IPS-20b (cell line): ENCODE data around the gene GABARAP.

ENCODE experiments used
- H3K27ac ChIP-seq: one replicate; pipeline ENCODE4 v1.5.1; 2013; ENCODE audit warnings: low read length
- H3K27me3 ChIP-seq: 2 replicates; pipeline ENCODE4 v1.6.1; 2013; ENCODE audit warnings: mild to moderate bottlenecking, low read length, inconsistent platforms; ENCODE audit not compliant: insufficient read depth
- H3K36me3 ChIP-seq: 2 replicates; pipeline ENCODE4 v1.6.1; 2013; ENCODE audit warnings: low read depth, mild to moderate bottlenecking, inconsistent platforms, low read length, moderate library complexity; ENCODE audit not compliant: insufficient read depth
- H3K4me1 ChIP-seq: 2 replicates; pipeline ENCODE4 v1.6.1; 2013; ENCODE audit warnings: mild to moderate bottlenecking, control low read depth, inconsistent platforms, low read length, moderate library complexity; ENCODE audit not compliant: insufficient read depth
- H3K4me3 ChIP-seq: 2 replicates; pipeline ENCODE4 v1.5.1; 2013; ENCODE audit warnings: mild to moderate bottlenecking, low read length, inconsistent platforms
- H3K9ac ChIP-seq: 2 replicates; pipeline ENCODE4 v1.6.1; 2013; ENCODE audit warnings: low read depth, mild to moderate bottlenecking, inconsistent platforms, low read length, moderate library complexity
- H3K9me3 ChIP-seq: 2 replicates; pipeline ENCODE4 v1.6.1; 2013; ENCODE audit warnings: mild to moderate bottlenecking, low read depth, low read length, inconsistent platforms; ENCODE audit not compliant: insufficient read depth

Gene GABARAP

DNA sequence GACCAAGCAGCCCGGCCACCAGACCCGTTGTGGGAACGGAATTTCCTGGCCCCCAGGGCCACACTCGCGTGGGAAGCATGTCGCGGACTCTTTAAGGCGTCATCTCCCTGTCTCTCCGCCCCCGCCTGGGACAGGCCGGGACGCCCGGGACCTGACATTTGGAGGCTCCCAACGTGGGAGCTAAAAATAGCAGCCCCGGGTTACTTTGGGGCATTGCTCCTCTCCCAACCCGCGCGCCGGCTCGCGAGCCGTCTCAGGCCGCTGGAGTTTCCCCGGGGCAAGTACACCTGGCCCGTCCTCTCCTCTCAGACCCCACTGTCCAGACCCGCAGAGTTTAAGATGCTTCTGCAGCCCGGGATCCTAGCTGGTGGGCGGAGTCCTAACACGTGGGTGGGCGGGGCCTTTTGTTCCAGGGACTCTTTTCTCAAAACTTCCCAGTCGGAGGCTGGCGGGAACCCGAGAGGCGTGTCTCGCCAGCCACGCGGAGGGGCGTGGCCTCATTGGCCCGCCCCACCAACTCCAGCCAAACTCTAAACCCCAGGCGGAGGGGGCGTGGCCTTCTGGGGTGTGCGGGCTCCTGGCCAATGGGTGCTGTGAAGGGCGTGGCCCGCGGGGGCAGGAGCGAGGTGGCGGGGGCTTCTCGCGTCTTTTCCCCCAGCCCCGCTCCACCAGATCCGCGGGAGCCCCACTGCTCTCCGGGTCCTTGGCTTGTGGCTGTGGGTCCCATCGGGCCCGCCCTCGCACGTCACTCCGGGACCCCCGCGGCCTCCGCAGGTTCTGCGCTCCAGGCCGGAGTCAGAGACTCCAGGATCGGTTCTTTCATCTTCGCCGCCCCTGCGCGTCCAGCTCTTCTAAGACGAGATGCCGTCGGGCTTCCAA, 39.1 kb upstream of the GABARAP start, which contains the start of gene SLC2A4:
Gene SLC2A4 (plus strand): TSS at position 645 of the 879 bp plus-strand sequence. CDS start 217 bp downstream, at position 862.
- H3K27me3 ChIP-seq: peaks cover 36% of the 10 kb centered on the region
- no peaks in the 10 kb centered on the region for H3K9me3 ChIP-seq
- peak within 1 kb of the TSS; percentile 82 for H3K4me3 ChIP-seq
- H3K9ac ChIP-seq: peak within 1 kb of the TSS; percentile 68; the same call in 1 of the 2 replicates
- H3K36me3 ChIP-seq: peaks cover 3% of the 10 kb centered on the region; the same call in 1 of the 2 replicates
- H3K27ac ChIP-seq: no peak within 1 kb of the TSS
- peaks cover 7% of the 10 kb centered on the region; the same call in 1 of the 2 replicates for H3K4me1 ChIP-seq

GRCh38 chr17:7280519-7281073, 38.3 kb upstream of the GABARAP start:
- Histone ChIP-seq H3K4me3 (peak overlapping the region; percentile 76), H3K27me3 (peaks cover 36% of the 10 kb centered on the region), H3K36me3 (0 out of 2 replicates have a peak, but pooled peaks cover 3% of the 10 kb centered on the region), H3K27ac (no peak overlapping the region), H3K9ac (peak overlapping the region; percentile 67; the same call in 1 of the 2 replicates), H3K9me3 (no peaks in the 10 kb centered on the region), H3K4me1 (peaks cover 7% of the 10 kb centered on the region; the same call in 1 of the 2 replicates)

DNA sequence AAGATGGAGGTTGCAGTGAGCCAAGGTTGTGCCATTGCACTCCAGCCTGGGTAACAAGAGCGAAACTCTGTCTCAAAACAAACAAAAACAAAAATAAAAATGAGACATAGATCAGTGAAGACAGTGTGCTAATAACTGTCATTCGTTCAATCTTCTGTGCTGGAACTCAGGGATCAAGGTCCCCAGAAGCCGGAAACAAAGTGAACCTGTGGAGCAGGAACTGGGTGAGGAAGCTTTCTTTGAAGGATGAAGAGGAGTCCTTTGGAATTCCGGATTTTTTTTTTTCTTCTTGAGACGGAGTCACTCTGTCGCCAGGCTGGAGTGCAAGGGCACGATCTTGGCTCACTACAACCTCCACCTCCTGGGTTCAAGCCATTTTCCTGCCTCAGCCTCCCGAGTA, 37.2 kb upstream of the GABARAP start:
- H3K27ac ChIP-seq: no peak overlapping the region
- H3K27me3 ChIP-seq: peaks cover 36% of the 10 kb centered on the region
- no peak overlapping the region for H3K4me3 ChIP-seq
- H3K4me1 ChIP-seq: peaks cover 7% of the 10 kb centered on the region; the same call in 1 of the 2 replicates
- no peaks in the 10 kb centered on the region for H3K9me3 ChIP-seq
- H3K9ac ChIP-seq: no peak overlapping the region
- 0 out of 2 replicates have a peak, but pooled peaks cover 1% of the 10 kb centered on the region for H3K36me3 ChIP-seq

GRCh38 chr17:7266784-7267183, 24.5 kb upstream of the GABARAP start:
- no peaks in the 10 kb centered on the region for H3K9me3 ChIP-seq
- H3K27me3 ChIP-seq: peaks cover 29% of the 10 kb centered on the region
- no peaks in the 10 kb centered on the region for H3K36me3 ChIP-seq
- no peak overlapping the region for H3K9ac ChIP-seq
- no peak overlapping the region for H3K27ac ChIP-seq
- no peak overlapping the region for H3K4me3 ChIP-seq
- H3K4me1 ChIP-seq: peaks cover 9% of the 10 kb centered on the region; the same call in 1 of the 2 replicates

GRCh38 chr17:7263801-7264078, 21.5 kb upstream of the GABARAP start:
- Histone ChIP-seq H3K9me3 (no peaks in the 10 kb centered on the region), H3K36me3 (peaks cover 16% of the 10 kb centered on the region), H3K4me3 (peak overlapping the region; percentile 92), H3K4me1 (peaks cover 13% of the 10 kb centered on the region; the same call in 1 of the 2 replicates), H3K9ac (peak overlapping the region; percentile 87; the same call in 1 of the 2 replicates), H3K27me3 (peaks cover 44% of the 10 kb centered on the region), H3K27ac (peak overlapping the region; percentile 11)

- peaks cover 22% of the 10 kb centered on the region for H3K36me3 ChIP-seq
- peak overlapping the region; percentile 87 for H3K9ac ChIP-seq
- peaks cover 13% of the 10 kb centered on the region; the same call in 1 of the 2 replicates for H3K4me1 ChIP-seq
- peak overlapping the region; percentile 92 for H3K4me3 ChIP-seq
- peak overlapping the region; percentile 11 for H3K27ac ChIP-seq
- peaks cover 44% of the 10 kb centered on the region for H3K27me3 ChIP-seq
- no peaks in the 10 kb centered on the region for H3K9me3 ChIP-seq
Observed at GRCh38 chr17:7262935-7263800, 20.9 kb upstream of the GABARAP start.

GRCh38 chr17:7262192-7262934, 20.1 kb upstream of the GABARAP start, which contains the start of gene CLDN7:
Gene CLDN7, minus strand, starts transcription at chr17:7262478. Its CDS starts 435 bp downstream, at chr17:7262043.
- Histone ChIP-seq H3K4me1 (peaks cover 13% of the 10 kb centered on the region; the same call in 1 of the 2 replicates), H3K36me3 (peaks cover 28% of the 10 kb centered on the region), H3K4me3 (peak within 1 kb of the TSS; percentile 92), H3K27me3 (peaks cover 44% of the 10 kb centered on the region), H3K9me3 (no peaks in the 10 kb centered on the region), H3K9ac (peak within 1 kb of the TSS; percentile 97), H3K27ac (peak within 1 kb of the TSS; percentile 67)

- peak overlapping the region; percentile 92 for H3K4me3 ChIP-seq
- peak overlapping the region; percentile 67 for H3K27ac ChIP-seq
- H3K9me3 ChIP-seq: no peaks in the 10 kb centered on the region
- peaks cover 44% of the 10 kb centered on the region for H3K27me3 ChIP-seq
- H3K36me3 ChIP-seq: peaks cover 36% of the 10 kb centered on the region
- H3K9ac ChIP-seq: peak overlapping the region; percentile 97
- H3K4me1 ChIP-seq: peaks cover 13% of the 10 kb centered on the region; the same call in 1 of the 2 replicates
Observed at GRCh38 chr17:7261379-7262191, 19.3 kb upstream of the GABARAP start.

- Histone ChIP-seq H3K4me1 (peaks cover 13% of the 10 kb centered on the region; the same call in 1 of the 2 replicates), H3K27ac (peak overlapping the region; percentile 67), H3K36me3 (peaks cover 43% of the 10 kb centered on the region), H3K9ac (peak overlapping the region; percentile 97), H3K9me3 (no peaks in the 10 kb centered on the region), H3K4me3 (peak overlapping the region; percentile 92), H3K27me3 (peaks cover 44% of the 10 kb centered on the region)
Observed at GRCh38 chr17:7260651-7261378, 18.6 kb upstream of the GABARAP start.
